SH-SY5Y (cell line): ENCODE measurements around the gene SLC25A25.

Experiments used
- GATA2 ChIP-seq: IDR thresholded peaks from 2 replicates; pipeline ENCODE4 v1.6.1; 2011; ENCODE audit warnings: mild to moderate bottlenecking, low read depth, low read length
- GATA3 ChIP-seq: IDR thresholded peaks from 2 replicates; pipeline ENCODE4 v1.6.1; 2011; ENCODE audit warnings: low read depth, mild to moderate bottlenecking, low read length, moderate library complexity

- TF ChIP-seq GATA2: no peak
- no peak for TF ChIP-seq GATA3
Observed at GRCh38 chr9:128070874-128071273, 2.8 kb downstream of the SLC25A25 start.
